GM23338 (cell line): ENCODE results near the gene SORCS2. TPM values are rescaled to one million over a fixed set of nuclear protein-coding genes. Genes with fewer than 3 reads are reported as not detected.

ENCODE experiments used
- ATAC-seq: fragments of 200-7000 bp; cut with Tn5 transposase; 3 replicates; pipeline ENCODE4 v1.9.1; 2020
- DNase-seq: peaks from one replicate; pipeline ENCODE4 v3.0.0-alpha.2; 2015; ENCODE audit warnings: low spot score
- H2AFZ ChIP-seq: fragments of 200-600 bp; sonication (generic); 2 replicates; pipeline ENCODE4 v1.8.0; 2016; ENCODE audit warnings: antibody characterized with exemption, mild to moderate bottlenecking, moderate library complexity
- H3F3A ChIP-seq: fragments of 200-600 bp; sonication (generic); replicated peaks from 2 replicates; pipeline ENCODE4 v1.8.0; 2017; ENCODE audit warnings: antibody characterized with exemption, mixed run types, low read depth
- H3K27ac ChIP-seq: fragments of 200-600 bp; sonication (generic); 2 replicates; pipeline ENCODE4 v1.6.1; 2016; ENCODE audit warnings: low read depth
- H3K27me3 ChIP-seq: fragments of 200-600 bp; sonication (generic); 2 replicates; pipeline ENCODE4 v1.8.0; 2016; ENCODE audit warnings: mild to moderate bottlenecking, mixed run types, moderate library complexity; ENCODE audit not compliant: insufficient read depth
- H3K36me3 ChIP-seq: fragments of 200-600 bp; sonication (generic); 2 replicates; pipeline ENCODE4 v1.8.0; 2016; ENCODE audit warnings: mild to moderate bottlenecking; ENCODE audit not compliant: insufficient read depth
- H3K4me1 ChIP-seq: fragments of 200-600 bp; sonication (generic); 2 replicates; pipeline ENCODE4 v1.8.0; 2016; ENCODE audit warnings: mild to moderate bottlenecking, moderate library complexity; ENCODE audit not compliant: insufficient read depth
- H3K4me2 ChIP-seq: fragments of 200-600 bp; sonication (generic); 2 replicates; pipeline ENCODE4 v1.7.1; 2017; ENCODE audit warnings: mixed run types
- H3K4me3 ChIP-seq: fragments of 200-600 bp; sonication (generic); 2 replicates; pipeline ENCODE4 v1.6.1; 2016; ENCODE audit warnings: mixed run types
- H3K79me2 ChIP-seq: fragments of 200-600 bp; sonication (generic); replicated peaks from 2 replicates; pipeline ENCODE4 v1.8.0; 2017; ENCODE audit warnings: mild to moderate bottlenecking; ENCODE audit not compliant: insufficient read depth
- H3K9me2 ChIP-seq: fragments of 200-600 bp; sonication (generic); 2 replicates; pipeline ENCODE4 v1.8.0; 2017; ENCODE audit not compliant: insufficient read depth
- H4K20me1 ChIP-seq: fragments of 200-600 bp; sonication (generic); replicated peaks from 2 replicates; pipeline ENCODE4 v1.8.0; 2017; ENCODE audit warnings: mild to moderate bottlenecking; ENCODE audit not compliant: insufficient read depth
- H3K27ac Mint-ChIP-seq: 2 replicates; pipeline ENCODE4 v1.8.0; 2020; ENCODE audit warnings: inconsistent platforms, mild to moderate bottlenecking, moderate library complexity, mixed read lengths
- H3K27me3 Mint-ChIP-seq: 3 replicates; pipeline ENCODE4 v1.8.0; 2022; ENCODE audit warnings: low read depth, mild to moderate bottlenecking, moderate library complexity, mixed read lengths, inconsistent platforms; ENCODE audit not compliant: insufficient read depth, poor library complexity
- H3K36me3 Mint-ChIP-seq: 3 replicates; pipeline ENCODE4 v1.8.0; 2021; ENCODE audit warnings: low read depth, mild to moderate bottlenecking, inconsistent platforms, moderate library complexity, mixed read lengths
- H3K4me1 Mint-ChIP-seq: 3 replicates; pipeline ENCODE4 v1.8.0; 2020; ENCODE audit warnings: mild to moderate bottlenecking, inconsistent platforms, mixed read lengths
- H3K4me3 Mint-ChIP-seq: 3 replicates; pipeline ENCODE4 v1.8.0; 2021; ENCODE audit warnings: moderate library complexity, mild to moderate bottlenecking, inconsistent platforms, mixed read lengths
- H3K9me3 Mint-ChIP-seq: 3 replicates; pipeline ENCODE4 v1.8.0; 2020; ENCODE audit warnings: moderate library complexity, mild to moderate bottlenecking, inconsistent platforms, mixed read lengths
- CREB1 ChIP-seq: fragments of 250-450 bp; sonication (Bioruptor Pico); IDR thresholded peaks from 2 replicates; pipeline ENCODE4 v1.5.0; 2020; ENCODE audit warnings: low read depth, mild to moderate bottlenecking, moderate library complexity
- CTCF ChIP-seq, 2 experiments: fragments of 200-600 bp in 1 of 2; sonication (generic) in 1 of 2; conservative IDR thresholded peaks; 2 replicates each; pipeline versions ENCODE4 v1.5.1 to v1.6.1; 2016 to 2017; ENCODE audit warnings: antibody characterized with exemption in 2 of 2, low read depth in 2 of 2, mild to moderate bottlenecking in 2 of 2, moderate library complexity in 1 of 2
- ETS1 ChIP-seq: IDR thresholded peaks from 2 replicates; pipeline ENCODE4 v1.6.1; 2016; ENCODE audit warnings: antibody characterized with exemption
- NANOG ChIP-seq: IDR thresholded peaks from 2 replicates; pipeline ENCODE4 v1.6.1; 2016; ENCODE audit warnings: antibody characterized with exemption, borderline replicate concordance
- REST ChIP-seq: IDR thresholded peaks from one replicate; pipeline ENCODE4 v1.6.1; 2018; ENCODE audit warnings: antibody characterized with exemption; ENCODE audit not compliant: unreplicated experiment
- STAT1 ChIP-seq: IDR thresholded peaks from one replicate; pipeline ENCODE4 v1.6.1; 2016; ENCODE audit warnings: antibody characterized with exemption; ENCODE audit not compliant: unreplicated experiment
- ZNF331 ChIP-seq: fragments of 250-450 bp; sonication (Bioruptor Pico); IDR thresholded peaks from 2 replicates; pipeline ENCODE4 v1.5.0; 2020; ENCODE audit warnings: low read depth, mild to moderate bottlenecking, moderate library complexity
- ZNF462 ChIP-seq: fragments of 250-450 bp; sonication (Bioruptor Pico); IDR thresholded peaks from 2 replicates; pipeline ENCODE4 v1.5.0; 2020; ENCODE audit warnings: mild to moderate bottlenecking, moderate library complexity
- polyA plus RNA-seq: library from polyadenylated mRNA; unstranded; fragments of >200 nt; fragmentation: Nextera tagmentation; extraction: Ambion mirVana; gene quantifications from 2 replicates; pipeline ENCODE4 v1.2.1, GENCODE V29; 2016
- total RNA-seq: library from RNA; depleted of rRNA; stranded (reverse); fragments of >200 nt; shearing (Covaris generic); gene quantifications from 2 replicates; pipeline ENCODE4 v1.2.3, GENCODE V29; 2014

SORCS2 gene
- total and polyA plus RNA-seq, 2 experiments from 2014 or later: 0.47 to 2.4 TPM

- Histone ChIP-seq H3K4me1 (no peaks in the 10 kb centered on the region), H3K9me2 (0 out of 2 replicates have a peak, but pooled peaks cover 4% of the 10 kb centered on the region), H4K20me1 (no peaks in the 10 kb centered on the region), H3F3A (no peaks in the 10 kb centered on the region), H3K4me2 (no peak overlapping the region), H3K27ac (no peak overlapping the region), H2AFZ (no peak overlapping the region), H3K27me3 (no peaks in the 10 kb centered on the region), H3K4me3 (no peak overlapping the region), H3K36me3 (no peaks in the 10 kb centered on the region), H3K79me2 (no peaks in the 10 kb centered on the region)
- H3K4me3 Mint-ChIP-seq: no peak overlapping the region
- TF ChIP-seq REST (no peak), CREB1 (CRISPR knock-in tag) (no peak), NANOG (no peak), CTCF (conservative IDR thresholded peaks at IDR 0.05; ENCODE audit: low read depth in 2 of 2) (no peak), ZNF462 (no peak), STAT1 (no peak), ZNF331 (CRISPR knock-in tag) (no peak), ETS1 (no peak)
- peaks cover 21% of the 10 kb centered on the region for H3K9me3 Mint-ChIP-seq
- no peaks in the 10 kb centered on the region; the same call in 2 of the 3 replicates for H3K36me3 Mint-ChIP-seq
- H3K27me3 Mint-ChIP-seq: peaks cover 6% of the 10 kb centered on the region
- H3K27ac Mint-ChIP-seq: no peak overlapping the region
- DNase-seq (no peak), ATAC-seq (no peak)
- no peaks in the 10 kb centered on the region; the same call in 2 of the 3 replicates for H3K4me1 Mint-ChIP-seq
Measured at GRCh38 chr4:7546152-7546808, 353.9 kb downstream of the SORCS2 start.
